ENCODE measurements around the gene CAMKK1.

CAMKK1 gene

GRCh38 chr17:3928406-3928805 lies 35.6 kb upstream of the CAMKK1 start:
- no peak overlapping the region for H3K27ac ChIP-seq
- no peak for TF ChIP-seq CTCF (conservative IDR thresholded peaks at IDR 0.05)

- TF ChIP-seq CTCF (conservative IDR thresholded peaks at IDR 0.05) = no peak
Observed at GRCh38 chr17:3927628-3928340, 34.9 kb upstream of the CAMKK1 start.

GRCh38 chr17:3926860-3927627 lies 34.2 kb upstream of the CAMKK1 start:
- no peak overlapping the region for H3K27ac ChIP-seq
- no peak for TF ChIP-seq CTCF (conservative IDR thresholded peaks at IDR 0.05)

More at GRCh38 chr17:3927628-3928340, 34.9 kb upstream of the CAMKK1 start:
- no peak overlapping the region for H3K27ac ChIP-seq

- H3K27ac ChIP-seq = no peak overlapping the region
Observed at GRCh38 chr17:3925684-3926485, 33.0 kb upstream of the CAMKK1 start.

GRCh38 chr17:3924512-3925350 lies 31.9 kb upstream of the CAMKK1 start:
- no peak for TF ChIP-seq CTCF (conservative IDR thresholded peaks at IDR 0.05)
- H3K27ac ChIP-seq = no peak overlapping the region

More at GRCh38 chr17:3925684-3926485, 33.0 kb upstream of the CAMKK1 start:
- no peak for TF ChIP-seq CTCF (conservative IDR thresholded peaks at IDR 0.05)

- no peak for TF ChIP-seq CTCF (conservative IDR thresholded peaks at IDR 0.05)
- no peak overlapping the region for H3K27ac ChIP-seq
Observed at GRCh38 chr17:3923466-3924190, 30.8 kb upstream of the CAMKK1 start.
